GM23338 (cell line): ENCODE results near the gene KIF6. TPM values are rescaled to one million over a fixed set of nuclear protein-coding genes. Genes with fewer than 3 reads are reported as not detected.

ENCODE experiments used
- ATAC-seq: fragments of 200-7000 bp; cut with Tn5 transposase; 3 replicates; pipeline ENCODE4 v1.9.1; 2020
- DNase-seq: peaks from one replicate; pipeline ENCODE4 v3.0.0-alpha.2; 2015; ENCODE audit warnings: low spot score
- H2AFZ ChIP-seq: fragments of 200-600 bp; sonication (generic); 2 replicates; pipeline ENCODE4 v1.8.0; 2016; ENCODE audit warnings: antibody characterized with exemption, mild to moderate bottlenecking, moderate library complexity
- H3F3A ChIP-seq: fragments of 200-600 bp; sonication (generic); replicated peaks from 2 replicates; pipeline ENCODE4 v1.8.0; 2017; ENCODE audit warnings: antibody characterized with exemption, mixed run types, low read depth
- H3K27ac ChIP-seq: fragments of 200-600 bp; sonication (generic); 2 replicates; pipeline ENCODE4 v1.6.1; 2016; ENCODE audit warnings: low read depth
- H3K27me3 ChIP-seq: fragments of 200-600 bp; sonication (generic); 2 replicates; pipeline ENCODE4 v1.8.0; 2016; ENCODE audit warnings: mild to moderate bottlenecking, mixed run types, moderate library complexity; ENCODE audit not compliant: insufficient read depth
- H3K36me3 ChIP-seq: fragments of 200-600 bp; sonication (generic); 2 replicates; pipeline ENCODE4 v1.8.0; 2016; ENCODE audit warnings: mild to moderate bottlenecking; ENCODE audit not compliant: insufficient read depth
- H3K4me1 ChIP-seq: fragments of 200-600 bp; sonication (generic); 2 replicates; pipeline ENCODE4 v1.8.0; 2016; ENCODE audit warnings: mild to moderate bottlenecking, moderate library complexity; ENCODE audit not compliant: insufficient read depth
- H3K4me2 ChIP-seq: fragments of 200-600 bp; sonication (generic); 2 replicates; pipeline ENCODE4 v1.7.1; 2017; ENCODE audit warnings: mixed run types
- H3K4me3 ChIP-seq: fragments of 200-600 bp; sonication (generic); 2 replicates; pipeline ENCODE4 v1.6.1; 2016; ENCODE audit warnings: mixed run types
- H3K79me2 ChIP-seq: fragments of 200-600 bp; sonication (generic); replicated peaks from 2 replicates; pipeline ENCODE4 v1.8.0; 2017; ENCODE audit warnings: mild to moderate bottlenecking; ENCODE audit not compliant: insufficient read depth
- H3K9me2 ChIP-seq: fragments of 200-600 bp; sonication (generic); 2 replicates; pipeline ENCODE4 v1.8.0; 2017; ENCODE audit not compliant: insufficient read depth
- H4K20me1 ChIP-seq: fragments of 200-600 bp; sonication (generic); replicated peaks from 2 replicates; pipeline ENCODE4 v1.8.0; 2017; ENCODE audit warnings: mild to moderate bottlenecking; ENCODE audit not compliant: insufficient read depth
- H3K27ac Mint-ChIP-seq: 2 replicates; pipeline ENCODE4 v1.8.0; 2020; ENCODE audit warnings: inconsistent platforms, mild to moderate bottlenecking, moderate library complexity, mixed read lengths
- H3K27me3 Mint-ChIP-seq: 3 replicates; pipeline ENCODE4 v1.8.0; 2022; ENCODE audit warnings: low read depth, mild to moderate bottlenecking, moderate library complexity, mixed read lengths, inconsistent platforms; ENCODE audit not compliant: insufficient read depth, poor library complexity
- H3K36me3 Mint-ChIP-seq: 3 replicates; pipeline ENCODE4 v1.8.0; 2021; ENCODE audit warnings: low read depth, mild to moderate bottlenecking, inconsistent platforms, moderate library complexity, mixed read lengths
- H3K4me1 Mint-ChIP-seq: 3 replicates; pipeline ENCODE4 v1.8.0; 2020; ENCODE audit warnings: mild to moderate bottlenecking, inconsistent platforms, mixed read lengths
- H3K4me3 Mint-ChIP-seq: 3 replicates; pipeline ENCODE4 v1.8.0; 2021; ENCODE audit warnings: moderate library complexity, mild to moderate bottlenecking, inconsistent platforms, mixed read lengths
- H3K9me3 Mint-ChIP-seq: 3 replicates; pipeline ENCODE4 v1.8.0; 2020; ENCODE audit warnings: moderate library complexity, mild to moderate bottlenecking, inconsistent platforms, mixed read lengths
- EZH2phosphoT487 ChIP-seq: fragments of 200-600 bp; sonication (generic); IDR thresholded peaks from one replicate; pipeline ENCODE4 v1.8.1; 2018; ENCODE audit warnings: antibody characterized with exemption; ENCODE audit not compliant: unreplicated experiment
- JUNB ChIP-seq: IDR thresholded peaks from one replicate; pipeline ENCODE4 v1.6.1; 2016; ENCODE audit warnings: antibody characterized with exemption; ENCODE audit not compliant: unreplicated experiment
- POLR2AphosphoS5 ChIP-seq: IDR thresholded peaks from 2 replicates; pipeline ENCODE4 v1.6.1; 2016; ENCODE audit warnings: antibody characterized with exemption, low read depth
- polyA plus RNA-seq: library from polyadenylated mRNA; unstranded; fragments of >200 nt; fragmentation: Nextera tagmentation; extraction: Ambion mirVana; gene quantifications from 2 replicates; pipeline ENCODE4 v1.2.1, GENCODE V29; 2016
- total RNA-seq: library from RNA; depleted of rRNA; stranded (reverse); fragments of >200 nt; shearing (Covaris generic); gene quantifications from 2 replicates; pipeline ENCODE4 v1.2.3, GENCODE V29; 2014
- TF ChIP-seq, protein P1 (sequence below): IDR thresholded peaks from 2 replicates; pipeline ENCODE4 v1.6.1; 2016; ENCODE audit warnings: antibody characterized with exemption
- TF ChIP-seq, protein P2 (sequence below), 2 experiments: fragments of 200-600 bp in 1 of 2; sonication (generic) in 1 of 2; conservative IDR thresholded peaks; 2 replicates each; pipeline versions ENCODE4 v1.5.1 to v1.6.1; 2016 to 2017; ENCODE audit warnings: antibody characterized with exemption in 2 of 2, low read depth in 2 of 2, mild to moderate bottlenecking in 2 of 2, moderate library complexity in 1 of 2

Gene KIF6
- total and polyA plus RNA-seq, 2 experiments from 2014 or later = 0.87 to 1.7 TPM

DNA sequence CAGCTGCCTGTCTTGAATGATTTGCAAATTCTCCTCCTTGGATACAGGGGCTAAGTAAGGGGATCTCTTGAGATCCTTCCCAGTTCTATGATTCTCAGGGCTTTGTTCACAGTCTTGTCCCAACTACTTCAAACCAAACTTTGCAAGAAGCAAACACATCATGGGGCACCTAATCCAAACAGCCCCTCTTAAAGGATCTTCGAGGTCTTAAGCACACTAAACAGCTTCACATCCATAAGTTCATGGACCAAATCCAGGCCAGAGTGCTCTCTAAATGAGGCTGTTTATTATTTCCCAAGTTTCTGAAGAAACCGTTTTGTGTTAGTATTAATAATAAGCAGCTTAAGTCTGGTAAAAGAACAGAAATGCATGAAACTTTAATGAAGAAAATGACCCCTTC lies 75.2 kb downstream of the KIF6 start:
- Histone ChIP-seq H3K4me2 (no peak overlapping the region), H3K9me2 (no peaks in the 10 kb centered on the region), H3K4me1 (peaks cover 10% of the 10 kb centered on the region; the same call in 1 of the 2 replicates), H3K79me2 (no peaks in the 10 kb centered on the region), H3K27me3 (no peaks in the 10 kb centered on the region), H2AFZ (peak overlapping the region; percentile 60), H3K27ac (no peak overlapping the region), H3F3A (no peaks in the 10 kb centered on the region), H3K4me3 (no peak overlapping the region), H4K20me1 (no peaks in the 10 kb centered on the region), H3K36me3 (no peaks in the 10 kb centered on the region)
- Mint-ChIP-seq H3K36me3 (no peaks in the 10 kb centered on the region), H3K27ac (0 out of 2 replicates have a peak overlapping the region, but pooled peaks have one; percentile 5), H3K27me3 (peaks cover 3% of the 10 kb centered on the region), H3K4me3 (no peak overlapping the region), H3K9me3 (no peaks in the 10 kb centered on the region), H3K4me1 (peaks cover 31% of the 10 kb centered on the region)
- ATAC-seq = no peak
- DNase-seq = no peak
- TF ChIP-seq, protein P1, sequence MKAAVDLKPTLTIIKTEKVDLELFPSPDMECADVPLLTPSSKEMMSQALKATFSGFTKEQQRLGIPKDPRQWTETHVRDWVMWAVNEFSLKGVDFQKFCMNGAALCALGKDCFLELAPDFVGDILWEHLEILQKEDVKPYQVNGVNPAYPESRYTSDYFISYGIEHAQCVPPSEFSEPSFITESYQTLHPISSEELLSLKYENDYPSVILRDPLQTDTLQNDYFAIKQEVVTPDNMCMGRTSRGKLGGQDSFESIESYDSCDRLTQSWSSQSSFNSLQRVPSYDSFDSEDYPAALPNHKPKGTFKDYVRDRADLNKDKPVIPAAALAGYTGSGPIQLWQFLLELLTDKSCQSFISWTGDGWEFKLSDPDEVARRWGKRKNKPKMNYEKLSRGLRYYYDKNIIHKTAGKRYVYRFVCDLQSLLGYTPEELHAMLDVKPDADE = no peak

DNA sequence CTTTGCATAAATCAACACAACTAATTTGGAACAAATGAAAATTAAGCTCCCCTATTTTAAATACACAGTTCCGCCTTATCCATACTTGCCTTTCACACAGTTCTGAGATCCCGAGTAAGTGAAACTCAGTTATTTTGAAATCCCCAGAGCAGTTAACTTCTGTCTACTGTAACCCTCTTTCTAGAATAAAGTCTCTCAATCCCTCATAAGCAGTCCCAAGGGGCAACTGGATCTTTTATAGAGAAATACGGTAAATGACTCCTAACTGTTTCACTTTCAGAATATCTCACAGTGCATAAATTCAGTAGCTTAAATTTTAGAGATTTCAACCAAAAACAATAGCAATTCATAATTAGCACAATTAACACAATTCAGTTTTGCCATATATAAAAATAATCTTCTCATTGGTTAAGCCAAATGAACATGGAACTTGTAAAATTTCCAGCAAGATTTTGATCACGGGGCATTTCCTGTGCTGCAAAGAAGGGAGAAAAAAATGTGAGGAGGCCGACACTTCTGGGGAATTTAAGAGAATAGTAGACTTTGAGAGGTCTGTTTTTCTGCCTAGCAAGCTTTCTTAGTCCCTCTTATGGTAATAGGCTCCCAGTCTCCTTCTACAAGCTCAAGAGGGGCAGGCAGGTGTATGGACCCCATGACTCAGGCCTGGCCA lies 78.3 kb downstream of the KIF6 start:
- Histone ChIP-seq H4K20me1 (no peaks in the 10 kb centered on the region), H3K79me2 (no peaks in the 10 kb centered on the region), H3K4me2 (no peak overlapping the region), H3K36me3 (no peaks in the 10 kb centered on the region), H3K4me3 (no peak overlapping the region), H3K27ac (no peak overlapping the region), H3F3A (no peaks in the 10 kb centered on the region), H2AFZ (no peak overlapping the region), H3K27me3 (no peaks in the 10 kb centered on the region), H3K4me1 (peaks cover 10% of the 10 kb centered on the region; the same call in 1 of the 2 replicates), H3K9me2 (no peaks in the 10 kb centered on the region)
- peaks cover 20% of the 10 kb centered on the region for H3K4me1 Mint-ChIP-seq
- H3K36me3 Mint-ChIP-seq = no peaks in the 10 kb centered on the region
- no peaks in the 10 kb centered on the region for H3K9me3 Mint-ChIP-seq
- no peak overlapping the region for H3K4me3 Mint-ChIP-seq
- peaks cover 3% of the 10 kb centered on the region for H3K27me3 Mint-ChIP-seq
- H3K27ac Mint-ChIP-seq = no peak overlapping the region
- ATAC-seq = no peak
- no peak for TF ChIP-seq POLR2AphosphoS5
- no peak for TF ChIP-seq JUNB
- DNase-seq = no peak

DNA sequence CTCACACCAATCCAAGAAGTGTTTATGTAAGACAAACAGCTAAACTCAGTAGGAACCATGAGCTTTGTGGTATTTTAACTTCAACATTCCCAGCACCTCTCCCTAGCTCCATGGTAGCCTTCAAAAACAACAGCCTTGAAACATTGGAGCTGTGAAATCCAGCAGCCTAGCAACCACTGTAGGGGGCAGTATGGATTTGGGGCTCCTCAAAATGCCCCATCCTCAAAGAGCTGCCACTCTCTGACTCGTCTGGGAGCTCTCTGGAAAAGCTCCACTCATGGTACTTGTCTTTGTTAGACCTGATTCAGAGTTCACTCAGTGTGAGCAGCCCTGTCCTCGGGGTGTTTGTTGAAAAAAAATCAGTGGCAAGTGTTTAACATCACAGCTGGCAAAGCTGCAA lies 82.9 kb downstream of the KIF6 start:
- H3K27ac ChIP-seq = no peak overlapping the region
- no peak overlapping the region for H3K4me2 ChIP-seq
- H3K27me3 ChIP-seq = no peaks in the 10 kb centered on the region
- no peak overlapping the region for H3K4me3 ChIP-seq
- H3K79me2 ChIP-seq = no peaks in the 10 kb centered on the region
- no peak for TF ChIP-seq EZH2phosphoT487
- TF ChIP-seq, protein P2, sequence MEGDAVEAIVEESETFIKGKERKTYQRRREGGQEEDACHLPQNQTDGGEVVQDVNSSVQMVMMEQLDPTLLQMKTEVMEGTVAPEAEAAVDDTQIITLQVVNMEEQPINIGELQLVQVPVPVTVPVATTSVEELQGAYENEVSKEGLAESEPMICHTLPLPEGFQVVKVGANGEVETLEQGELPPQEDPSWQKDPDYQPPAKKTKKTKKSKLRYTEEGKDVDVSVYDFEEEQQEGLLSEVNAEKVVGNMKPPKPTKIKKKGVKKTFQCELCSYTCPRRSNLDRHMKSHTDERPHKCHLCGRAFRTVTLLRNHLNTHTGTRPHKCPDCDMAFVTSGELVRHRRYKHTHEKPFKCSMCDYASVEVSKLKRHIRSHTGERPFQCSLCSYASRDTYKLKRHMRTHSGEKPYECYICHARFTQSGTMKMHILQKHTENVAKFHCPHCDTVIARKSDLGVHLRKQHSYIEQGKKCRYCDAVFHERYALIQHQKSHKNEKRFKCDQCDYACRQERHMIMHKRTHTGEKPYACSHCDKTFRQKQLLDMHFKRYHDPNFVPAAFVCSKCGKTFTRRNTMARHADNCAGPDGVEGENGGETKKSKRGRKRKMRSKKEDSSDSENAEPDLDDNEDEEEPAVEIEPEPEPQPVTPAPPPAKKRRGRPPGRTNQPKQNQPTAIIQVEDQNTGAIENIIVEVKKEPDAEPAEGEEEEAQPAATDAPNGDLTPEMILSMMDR (conservative IDR thresholded peaks at IDR 0.05; ENCODE audit: low read depth in 2 of 2) = peak; percentile 56 to 69
- TF ChIP-seq JUNB = no peak
- peak overlapping the region; percentile 38; the same call in 1 of the 2 replicates for H2AFZ ChIP-seq
- H3F3A ChIP-seq = no peaks in the 10 kb centered on the region
- Mint-ChIP-seq H3K36me3 (no peaks in the 10 kb centered on the region), H3K4me3 (no peak overlapping the region), H3K27me3 (no peaks in the 10 kb centered on the region), H3K9me3 (no peaks in the 10 kb centered on the region), H3K4me1 (no peaks in the 10 kb centered on the region; the same call in 2 of the 3 replicates), H3K27ac (no peak overlapping the region)
- no peaks in the 10 kb centered on the region for H3K36me3 ChIP-seq
- ATAC-seq (peak; percentile 87), DNase-seq (peak; percentile 64)
- H4K20me1 ChIP-seq = no peaks in the 10 kb centered on the region
- H3K9me2 ChIP-seq = no peaks in the 10 kb centered on the region
- H3K4me1 ChIP-seq = no peaks in the 10 kb centered on the region
